Ascending aorta (tissue), 2 donors: Measurements from ENCODE around the gene TPRKB. TPM values are rescaled to one million over a fixed set of nuclear protein-coding genes. Genes with fewer than 3 reads are reported as not detected.
"Not testable (repeated sequence)": the region's sequence is repeated elsewhere in the genome, so short reads cannot be mapped to it uniquely, and the experiment has no call there.

Experiments used
- DNase-seq, 2 donors: peaks; one replicate each; pipeline ENCODE4 v3.0.0-alpha.2; 2019; ENCODE audit warnings: low spot score in 2 of 2
- H3K27ac ChIP-seq, 2 donors: fragments of 200-600 bp; sonication (generic); one replicate each; pipeline ENCODE4 v1.5.1; 2016 to 2017; ENCODE audit warnings: mild to moderate bottlenecking in 1 of 2
- H3K27me3 ChIP-seq: fragments of 200-600 bp; sonication (generic); one replicate; pipeline ENCODE4 v1.5.1; 2017
- H3K36me3 ChIP-seq, 2 donors: fragments of 200-600 bp; sonication (generic); one replicate each; pipeline ENCODE4 v1.5.1; 2016
- H3K4me1 ChIP-seq, 2 donors: fragments of 200-600 bp; sonication (generic); one replicate each; pipeline ENCODE4 v1.5.1; 2016 to 2017; ENCODE audit warnings: mild to moderate bottlenecking in 1 of 2
- H3K4me3 ChIP-seq, 2 donors: fragments of 200-600 bp; sonication (generic); one replicate each; pipeline ENCODE4 v1.5.1; 2016 to 2017; ENCODE audit warnings: mild to moderate bottlenecking in 1 of 2
- H3K9me3 ChIP-seq, 2 donors: fragments of 200-600 bp; sonication (generic); one replicate each; pipeline ENCODE4 v1.5.1; 2016
- intact Hi-C: fragments of 100-400 bp; cut with DNase I; formaldehyde crosslinking; loops from one replicate; pipeline ENCODE4 v1.15.1; 2023
- total RNA-seq: library from RNA; depleted of rRNA; stranded (reverse); fragments of >200 nt; gene quantifications from one replicate; pipeline ENCODE4 v1.1.0, GENCODE V29; 2016
- TF ChIP-seq, protein P1 (sequence below), 3 experiments: fragments of 200-600 bp in 2 of 3; fragments of 450-650 bp in 1 of 3; sonication (generic) in 2 of 3; IDR thresholded peaks; one replicate each; pipeline ENCODE4 v1.5.1; 2016 to 2019; ENCODE audit warnings: antibody characterized with exemption in 3 of 3, mild to moderate bottlenecking in 1 of 3, moderate library complexity in 1 of 3

The TPRKB gene
- total RNA-seq, 1 donor from 2014 or later: 11.1 TPM

DNA sequence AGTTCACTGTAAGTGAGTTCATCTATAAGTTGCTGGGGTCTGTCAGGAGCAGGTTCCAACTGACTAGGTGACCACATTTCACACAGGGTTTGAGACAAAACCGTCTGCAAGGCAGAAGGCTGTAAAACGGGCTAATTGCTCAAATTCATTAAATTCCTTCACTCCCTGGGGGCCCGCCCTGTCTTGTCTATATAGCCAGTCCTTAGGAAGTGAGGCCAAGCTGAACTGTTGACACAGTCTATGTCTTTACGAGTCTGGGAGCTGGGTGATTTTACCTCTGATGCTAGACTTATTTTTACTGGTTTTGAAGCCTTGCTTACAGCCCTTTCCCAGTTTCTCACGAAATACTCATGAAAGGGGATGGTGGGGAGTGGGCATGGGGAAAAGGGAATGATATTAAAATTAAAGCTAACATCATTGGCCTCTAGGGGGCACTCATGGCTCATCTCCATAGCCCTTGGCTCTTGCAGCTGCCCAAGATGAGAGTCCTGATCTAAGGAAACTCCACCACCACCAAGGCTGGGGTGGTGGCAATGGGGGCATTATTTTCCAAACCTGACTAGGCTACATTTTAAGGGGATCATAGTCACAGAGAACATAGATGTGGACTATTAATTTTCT lies 57.1 kb downstream of the TPRKB start:
- H3K4me3 ChIP-seq, H3K36me3 ChIP-seq, H3K27me3 ChIP-seq, H3K27ac ChIP-seq, intact Hi-C loops, H3K4me1 ChIP-seq, DNase-seq, H3K9me3 ChIP-seq: not testable (repeated sequence)
- TF ChIP-seq, protein P1, sequence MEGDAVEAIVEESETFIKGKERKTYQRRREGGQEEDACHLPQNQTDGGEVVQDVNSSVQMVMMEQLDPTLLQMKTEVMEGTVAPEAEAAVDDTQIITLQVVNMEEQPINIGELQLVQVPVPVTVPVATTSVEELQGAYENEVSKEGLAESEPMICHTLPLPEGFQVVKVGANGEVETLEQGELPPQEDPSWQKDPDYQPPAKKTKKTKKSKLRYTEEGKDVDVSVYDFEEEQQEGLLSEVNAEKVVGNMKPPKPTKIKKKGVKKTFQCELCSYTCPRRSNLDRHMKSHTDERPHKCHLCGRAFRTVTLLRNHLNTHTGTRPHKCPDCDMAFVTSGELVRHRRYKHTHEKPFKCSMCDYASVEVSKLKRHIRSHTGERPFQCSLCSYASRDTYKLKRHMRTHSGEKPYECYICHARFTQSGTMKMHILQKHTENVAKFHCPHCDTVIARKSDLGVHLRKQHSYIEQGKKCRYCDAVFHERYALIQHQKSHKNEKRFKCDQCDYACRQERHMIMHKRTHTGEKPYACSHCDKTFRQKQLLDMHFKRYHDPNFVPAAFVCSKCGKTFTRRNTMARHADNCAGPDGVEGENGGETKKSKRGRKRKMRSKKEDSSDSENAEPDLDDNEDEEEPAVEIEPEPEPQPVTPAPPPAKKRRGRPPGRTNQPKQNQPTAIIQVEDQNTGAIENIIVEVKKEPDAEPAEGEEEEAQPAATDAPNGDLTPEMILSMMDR (IDR thresholded peaks at IDR 0.05): peak in 1 of 3 experiments; percentile 29

Other genes starting within 250 kb of the TPRKB start
- not detected for gene NAT8, start 94.9 kb downstream of the TPRKB start, total RNA-seq
- gene DUSP11, start 42.8 kb upstream of the TPRKB start, total RNA-seq: 24.6 TPM
- not detected for gene C2orf78, start 46.8 kb upstream of the TPRKB start, total RNA-seq
- gene STAMBP, start 91.6 kb upstream of the TPRKB start, total RNA-seq: 36.4 TPM
- 134 TPM for gene ACTG2, start 155.7 kb upstream of the TPRKB start, total RNA-seq
- gene DGUOK, start 189.5 kb upstream of the TPRKB start, total RNA-seq: 79.7 TPM
- 22.7 TPM for gene TET3, start 247.6 kb upstream of the TPRKB start, total RNA-seq